ENCODE data around the gene IMP3.
A peak's percentile ranks its signal among the peaks of the same experiment; 100 is the strongest.
"Not testable (repeated sequence)": the region's sequence is repeated elsewhere in the genome, so short reads cannot be mapped to it uniquely, and the experiment has no call there.

Gene IMP3

GRCh38 chr15:75649848-75650247, 9.8 kb upstream of the IMP3 start:
- no peak for DNase-seq

GRCh38 chr15:75649045-75649761, 9.2 kb upstream of the IMP3 start:
- no peak for DNase-seq

- DNase-seq = no peak
Observed at GRCh38 chr15:75648156-75649000, 8.4 kb upstream of the IMP3 start.

- DNase-seq = no peak
Observed at GRCh38 chr15:75647370-75648155, 7.5 kb upstream of the IMP3 start, which contains the start of gene SNX33. TSS of gene SNX33 (plus strand) at chr15:75647912. CDS start at chr15:75649103, 1,191 bp downstream.

GRCh38 chr15:75646944-75647364, 6.9 kb upstream of the IMP3 start:
- DNase-seq = no peak

GRCh38 chr15:75646112-75646943, 6.3 kb upstream of the IMP3 start:
- no peak for DNase-seq

GRCh38 chr15:75644376-75644775, 4.4 kb upstream of the IMP3 start:
- no peak for DNase-seq

- no peak for DNase-seq
Observed at GRCh38 chr15:75641603-75642002, 1.6 kb upstream of the IMP3 start.

GRCh38 chr15:75641179-75641503, 1.1 kb upstream of the IMP3 start:
- DNase-seq = no peak

- DNase-seq = peak; percentile 54
Observed at GRCh38 chr15:75640483-75641178, 607 bp upstream of the IMP3 start.

GRCh38 chr15:75639191-75639708, 774 bp downstream of the IMP3 start:
- no peak for DNase-seq

- no peak for DNase-seq
Observed at GRCh38 chr15:75637245-75638009, 2.6 kb downstream of the IMP3 start.

GRCh38 chr15:75636026-75636425, 4.0 kb downstream of the IMP3 start:
- DNase-seq = no peak

GRCh38 chr15:75633922-75634321, 6.1 kb downstream of the IMP3 start:
- not testable (repeated sequence) for DNase-seq

GRCh38 chr15:75631935-75632334, 8.1 kb downstream of the IMP3 start:
- DNase-seq = no peak

- DNase-seq = peak; percentile 74
Observed at GRCh38 chr15:75625542-75626347, 14.3 kb downstream of the IMP3 start, which contains the start of gene SNUPN. TSS of gene SNUPN (minus strand) at chr15:75625725. CDS start at chr15:75621051, 4,674 bp downstream.

- no peak for DNase-seq
Observed at GRCh38 chr15:75622505-75622904, 17.5 kb downstream of the IMP3 start.

GRCh38 chr15:75620841-75621391, 19.1 kb downstream of the IMP3 start:
- DNase-seq = no peak

- no peak for DNase-seq
Observed at GRCh38 chr15:75620058-75620820, 19.8 kb downstream of the IMP3 start.
